K562 (cell line): ENCODE results near the gene POMT2. TPM values are rescaled to one million over a fixed set of nuclear protein-coding genes. Genes with fewer than 3 reads are reported as not detected.
"Not testable (repeated sequence)": the region's sequence is repeated elsewhere in the genome, so short reads cannot be mapped to it uniquely, and the experiment has no call there.

Experiments used
- ATAC-seq: fragments of 200-7000 bp; cut with Tn5 transposase; 3 replicates; pipeline ENCODE4 v1.9.1; 2020; ENCODE audit warnings: moderate library complexity
- BruUV-seq: library from RNA; stranded (reverse); fragments of 400-500 nt; replicated peaks from 2 replicates; lab custom pipeline; 2021; lab: Mats Ljungman, UMichigan
- CTCF ChIA-PET: fragments of 300-600 bp; formaldehyde crosslinking; extraction: SDS; loops from one replicate; lab custom pipeline; 2021; ENCODE audit warnings: low intra/inter-chr PET ratio; lab: Yijun Ruan, JAX
- POLR2A ChIA-PET: fragments of 300-600, 350-650 bp; sonication (Branson Sonifier 250); formaldehyde crosslinking; extraction: SDS; loops from one replicate; lab custom pipeline; 2021; ENCODE audit warnings: antibody characterized with exemption, inconsistent platforms; lab: Yijun Ruan, JAX
- DNase-seq, 4 experiments: peaks; one replicate each; pipeline versions ENCODE4 v3.0.0 to v3.0.0-alpha.2; 2011 to 2018; ENCODE audit warnings: low spot score in 3 of 4, mixed read lengths in 3 of 4; ENCODE audit errors: extremely low read depth in 1 of 4
- FAIRE-seq: peaks from 2 replicates; lab custom pipeline; 2011; peaks lifted over from hg19 to GRCh38; lab: Jason Lieb, UNC
- H2AFZ ChIP-seq: 2 replicates; pipeline ENCODE4 v1.6.0; 2011; ENCODE audit warnings: low read depth, low read length, control low read depth, inconsistent platforms
- H3K27ac ChIP-seq: fragments of 200-600 bp; 3 replicates; pipeline ENCODE4 v1.8.0; 2011; ENCODE audit warnings: low read depth, mild to moderate bottlenecking, control low read depth, inconsistent platforms, low read length, moderate library complexity, mixed read lengths; ENCODE audit errors: extremely low read depth
- H3K27me3 ChIP-seq, 2 experiments: fragments of 300-600 bp in 1 of 2; 2 replicates in 1 of 2; 3 replicates in 1 of 2; pipeline versions ENCODE4 v1.6.0 to v1.8.0; 2011; ENCODE audit warnings: inconsistent platforms in 2 of 2, low read length in 2 of 2, mild to moderate bottlenecking in 1 of 2, mixed read lengths in 1 of 2, moderate library complexity in 1 of 2; ENCODE audit not compliant: control insufficient read depth in 2 of 2, insufficient read depth in 2 of 2
- H3K36me3 ChIP-seq: fragments of 300-600 bp; 3 replicates; pipeline ENCODE4 v1.8.0; 2011; ENCODE audit warnings: mild to moderate bottlenecking, low read length, inconsistent platforms; ENCODE audit not compliant: control insufficient read depth, insufficient read depth
- H3K4me1 ChIP-seq, 2 experiments: fragments of 200-600 bp in 1 of 2; replicated peaks in 1 of 2; 2 replicates in 1 of 2; 3 replicates in 1 of 2; pipeline versions ENCODE4 v1.5.1 to v1.8.0; 2011; ENCODE audit warnings: inconsistent platforms in 2 of 2, low read length in 2 of 2, mild to moderate bottlenecking in 1 of 2, mixed read lengths in 1 of 2, moderate library complexity in 1 of 2; ENCODE audit not compliant: control insufficient read depth in 2 of 2, insufficient read depth in 2 of 2
- H3K4me2 ChIP-seq: 2 replicates; pipeline ENCODE4 v1.6.1; 2011; ENCODE audit warnings: low read length, control low read depth, inconsistent platforms, mixed read lengths; ENCODE audit not compliant: insufficient read depth
- H3K4me3 ChIP-seq: fragments of 200-600 bp; sonication (generic), shearing (Covaris generic); 2 replicates; pipeline ENCODE4 v1.5.1; 2016; ENCODE audit warnings: control low read depth, inconsistent platforms
- H3K79me2 ChIP-seq: fragments of 200-600 bp; 3 replicates; pipeline ENCODE4 v1.8.0; 2011; ENCODE audit warnings: low read length, inconsistent platforms; ENCODE audit not compliant: control insufficient read depth, insufficient read depth
- H3K9ac ChIP-seq, 2 experiments: 2 replicates each; pipeline versions ENCODE4 v1.6.0 to v1.6.1; 2011; ENCODE audit warnings: low read depth in 2 of 2, low read length in 2 of 2, control low read depth in 1 of 2, inconsistent platforms in 1 of 2, mild to moderate bottlenecking in 1 of 2, mixed read lengths in 1 of 2; ENCODE audit not compliant: insufficient read depth in 1 of 2
- H3K9me1 ChIP-seq: one replicate; pipeline ENCODE4 v1.6.0; 2011; ENCODE audit warnings: inconsistent platforms, mild to moderate bottlenecking, low read length, moderate library complexity; ENCODE audit not compliant: control insufficient read depth, insufficient read depth
- H3K9me3 ChIP-seq: replicated peaks from 2 replicates; pipeline ENCODE4 v1.5.1; 2011; ENCODE audit warnings: low read depth, low read length, inconsistent platforms; ENCODE audit not compliant: control insufficient read depth, insufficient read depth
- H4K20me1 ChIP-seq: replicated peaks from 2 replicates; pipeline ENCODE4 v1.6.1; 2011; ENCODE audit warnings: low read length, inconsistent platforms, mixed read lengths; ENCODE audit not compliant: control insufficient read depth, insufficient read depth
- BCL6 ChIP-seq: fragments of 250-450 bp; sonication (Bioruptor Pico); IDR thresholded peaks from 2 replicates; pipeline ENCODE4 v1.4.0; 2020
- CTBP1 ChIP-seq: fragments of 450-650 bp; IDR thresholded peaks from 2 replicates; pipeline ENCODE4 v1.6.1; 2016; ENCODE audit warnings: borderline replicate concordance
- ELF2 ChIP-seq: fragments of 250-450 bp; sonication (Bioruptor Pico); IDR thresholded peaks from 2 replicates; pipeline ENCODE4 v1.5.0; 2021; ENCODE audit warnings: mild to moderate bottlenecking
- HDAC8 ChIP-seq: fragments of 450-650 bp; IDR thresholded peaks from 2 replicates; pipeline ENCODE4 v1.6.1; 2016; ENCODE audit warnings: mild to moderate bottlenecking, missing genetic modification characterization, moderate library complexity, missing compliant biosample characterization
- MEIS2 ChIP-seq: fragments of 450-650 bp; IDR thresholded peaks from 2 replicates; pipeline ENCODE4 v1.6.1; 2014; ENCODE audit warnings: mild to moderate bottlenecking; ENCODE audit not compliant: partially characterized antibody
- MTF1 ChIP-seq: fragments of 250-450 bp; sonication (Bioruptor Pico); IDR thresholded peaks from 2 replicates; pipeline ENCODE4 v1.9.0; 2021; ENCODE audit warnings: moderate library complexity, mild to moderate bottlenecking, inconsistent platforms, borderline replicate concordance
- NEUROD1 ChIP-seq: fragments of 150-350 bp; IDR thresholded peaks from 2 replicates; pipeline ENCODE4 v1.6.1; 2014; ENCODE audit warnings: borderline replicate concordance, low read length, low read depth; ENCODE audit not compliant: partially characterized antibody
- TCF3 ChIP-seq: sonication (generic); formaldehyde crosslinking; IDR thresholded peaks from 2 replicates; pipeline ENCODE4 v1.4.0; 2020; ENCODE audit warnings: mild to moderate bottlenecking, missing genetic modification reagents
- ZNF408 ChIP-seq: fragments of 250-450 bp; sonication (Bioruptor Pico); IDR thresholded peaks from 2 replicates; pipeline ENCODE4 v1.4.0; 2020; ENCODE audit warnings: low read depth, mild to moderate bottlenecking, moderate library complexity
- ZNF551 ChIP-seq: fragments of 250-450 bp; sonication (Bioruptor Pico); IDR thresholded peaks from 2 replicates; pipeline ENCODE4 v1.5.0; 2021; ENCODE audit warnings: mild to moderate bottlenecking, moderate library complexity
- ZNF561 ChIP-seq: fragments of 450-650 bp; formaldehyde crosslinking; conservative IDR thresholded peaks from 2 replicates; pipeline ENCODE4 v1.4.0; 2020; ENCODE audit warnings: mild to moderate bottlenecking, moderate library complexity
- ZSCAN29 ChIP-seq: fragments of 450-650 bp; IDR thresholded peaks from 2 replicates; pipeline ENCODE4 v1.6.1; 2017
- WGBS: fragments of 100-300 bp; shearing (Covaris generic); methylation state at CpG from one replicate; pipeline ENCODE4 v1.1.6; 2016; ENCODE audit warnings: low coverage, mixed read lengths; ENCODE audit not compliant: insufficient coverage; ENCODE audit errors: missing lambda C conversion rate; 5-methylcytosine and 5-hydroxymethylcytosine counted together
- in situ Hi-C: fragments of 300-500 bp; cut with MboI; formaldehyde crosslinking; loops from 4 replicates; pipeline ENCODE4 v1.15.0; 2018; ENCODE audit warnings: inconsistent platforms, mixed read lengths
- intact Hi-C: fragments of 100-400 bp; cut with micrococcal nuclease; formaldehyde crosslinking; loops from 2 replicates; pipeline ENCODE4 v1.14.2; 2022
- polyA plus RNA-seq, 8 experiments: library from polyadenylated mRNA; depleted of rRNA in 4 of 8; stranded (reverse) in 5 of 8; unstranded in 3 of 8; fragments of >200 nt; fragmentation: Nextera tagmentation in 2 of 8; fragmentation: Illumina TruSeq in 1 of 8; extraction: Ambion mirVana in 2 of 8; extraction: Trizol in 1 of 8; gene quantifications; 2 replicates each; pipeline versions ENCODE4 v1.2.1 to v1.2.3, GENCODE V29; 2011 to 2014; ENCODE audit warnings: inconsistent platforms in 1 of 8, missing spikeins in 1 of 8
- total RNA-seq, 7 experiments: library from RNA; depleted of rRNA in 6 of 7; stranded (reverse); fragments of >200 nt in 6 of 7; fragmentation: Illumina TruSeq in 2 of 7; extraction: Trizol in 2 of 7; gene quantifications; 2 replicates each; pipeline versions ENCODE4 v1.2.1 to v1.2.3, GENCODE V29; 2011 to 2021; ENCODE audit warnings: low replicate concordance in 1 of 7
- TF ChIP-seq, protein P1 (sequence below), 2 experiments: fragments of 450-650 bp in 1 of 2; sonication (generic) in 1 of 2; formaldehyde crosslinking; conservative IDR thresholded peaks; 2 replicates each; pipeline versions ENCODE4 v1.4.0 to v1.8.1; 2020 to 2022; ENCODE audit warnings: mild to moderate bottlenecking in 1 of 2, missing genetic modification reagents in 1 of 2

POMT2 gene
- total and polyA plus RNA-seq, 9 of the 15 experiments (the other 6 are each of a cell fraction or from before 2014, with no cell fraction given) = 0.39 to 16.6 (median 7.8) TPM

DNA sequence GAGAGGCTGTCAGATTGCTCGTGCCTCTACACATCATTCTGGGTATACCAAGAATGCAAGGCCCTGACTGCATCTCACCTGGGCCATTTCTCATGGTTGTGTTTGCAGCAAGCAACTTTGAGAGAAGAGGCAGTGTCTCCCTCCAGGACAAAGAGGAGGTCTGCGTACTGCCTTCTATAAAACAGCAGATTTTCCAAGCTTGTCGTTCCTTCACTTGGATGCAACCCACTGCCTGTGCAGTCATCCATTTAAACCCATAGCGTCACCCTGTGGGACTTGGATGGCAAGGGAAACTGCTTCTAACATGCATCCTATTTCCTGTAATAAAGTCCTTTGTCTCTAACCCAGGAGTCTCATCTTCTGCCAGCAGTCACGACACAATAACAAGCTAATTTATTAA is 1.3 kb downstream of the POMT2 start:
- intact Hi-C loops = no loop called here
- POLR2A ChIA-PET = interaction anchor here (1.0 to 1.1 kb wide), 2 partner anchors 15 to 18 kb away, joined by 4 read pairs; no protein-coding TSS in a partner anchor
- no peak for DNase-seq
- 0 out of 2 replicates have a peak, but pooled peaks cover 3% of the 10 kb centered on the region for H4K20me1 ChIP-seq
- H3K9me1 ChIP-seq = peaks cover 3% of the 10 kb centered on the region
- ATAC-seq = no peak
- no peak overlapping the region for H3K27ac ChIP-seq
- no peak for TF ChIP-seq NEUROD1
- TF ChIP-seq MEIS2 = no peak
- TF ChIP-seq ZNF551 (CRISPR knock-in tag) = no peak
- TF ChIP-seq ZNF408 (CRISPR knock-in tag) = no peak
- TF ChIP-seq CTBP1 = no peak
- no peak for TF ChIP-seq MTF1
- TF ChIP-seq, protein P1, sequence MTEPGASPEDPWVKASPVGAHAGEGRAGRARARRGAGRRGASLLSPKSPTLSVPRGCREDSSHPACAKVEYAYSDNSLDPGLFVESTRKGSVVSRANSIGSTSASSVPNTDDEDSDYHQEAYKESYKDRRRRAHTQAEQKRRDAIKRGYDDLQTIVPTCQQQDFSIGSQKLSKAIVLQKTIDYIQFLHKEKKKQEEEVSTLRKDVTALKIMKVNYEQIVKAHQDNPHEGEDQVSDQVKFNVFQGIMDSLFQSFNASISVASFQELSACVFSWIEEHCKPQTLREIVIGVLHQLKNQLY (CRISPR knock-in tag; conservative IDR thresholded peaks at IDR 0.05) = no peak
- TF ChIP-seq TCF3 (CRISPR knock-in tag) = no peak
- TF ChIP-seq BCL6 (CRISPR knock-in tag) = no peak
- no peak for TF ChIP-seq ZSCAN29
- no peak for TF ChIP-seq HDAC8 (tag)
- no peak for TF ChIP-seq ELF2
- no peak for TF ChIP-seq ZNF561 (CRISPR knock-in tag)
- FAIRE-seq = no peak
- BruUV-seq = no TSS peak
- WGBS = 42% methylated on average over 4 of the region's 5 CpGs
- H3K9me3 ChIP-seq = no peaks in the 10 kb centered on the region
- no peaks in the 10 kb centered on the region for H3K27me3 ChIP-seq
- in situ Hi-C loops = no loop called here
- peaks cover 10 to 11% of the 10 kb centered on the region in 2 experiments; a peak in 4 of 5 replicates for H3K4me1 ChIP-seq
- CTCF ChIA-PET = no interaction called here
- H3K79me2 ChIP-seq = peaks cover 20% of the 10 kb centered on the region; the same call in 2 of the 3 replicates
- no peak overlapping the region for H2AFZ ChIP-seq
- no peak overlapping the region for H3K4me3 ChIP-seq
- 0 out of 2 replicates have a peak overlapping the region, but pooled peaks have one; percentile 30 for H3K4me2 ChIP-seq
- H3K36me3 ChIP-seq = no peaks in the 10 kb centered on the region
- no peak overlapping the region for H3K9ac ChIP-seq

DNA sequence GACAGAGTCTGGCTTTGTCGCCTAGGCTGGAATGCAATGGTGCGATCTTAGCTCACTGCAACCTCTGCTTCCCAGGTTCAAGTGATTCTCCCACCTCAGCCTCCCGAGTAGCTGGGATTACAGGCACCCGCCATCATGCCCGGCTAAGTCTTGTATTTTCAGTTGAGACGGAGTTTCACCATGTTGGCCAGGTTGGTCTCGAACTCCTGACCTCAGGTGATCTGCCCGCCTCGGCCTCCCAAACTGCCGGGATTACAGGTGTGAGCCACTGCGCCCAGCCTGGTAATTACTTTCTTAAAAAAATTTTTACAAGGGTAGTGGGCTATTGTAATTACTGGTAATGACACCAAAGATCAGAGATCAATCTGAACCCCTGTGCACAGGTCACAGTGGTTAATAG is 1.9 kb downstream of the POMT2 start:
- H3K9me3 ChIP-seq, intact Hi-C loops, H3K9ac ChIP-seq, H3K4me2 ChIP-seq, in situ Hi-C loops, ATAC-seq, BruUV-seq, H4K20me1 ChIP-seq, FAIRE-seq, H3K27me3 ChIP-seq, H3K36me3 ChIP-seq, H3K9me1 ChIP-seq, H2AFZ ChIP-seq, DNase-seq, H3K27ac ChIP-seq, H3K4me3 ChIP-seq, CTCF ChIA-PET: not testable (repeated sequence)
- peaks cover 10 to 11% of the 10 kb centered on the region in 2 experiments; a peak in 4 of 5 replicates for H3K4me1 ChIP-seq
- peaks cover 20% of the 10 kb centered on the region; the same call in 2 of the 3 replicates for H3K79me2 ChIP-seq
- WGBS = 95% methylated on average over 4 of the region's 11 CpGs
- POLR2A ChIA-PET = interaction anchor here (0.7 to 1.1 kb wide), 3 partner anchors 10 to 17 kb away, joined by 3 to 4 read pairs (median 4); no protein-coding TSS in a partner anchor
